Prostate gland (tissue), 2 donors: ENCODE data around the gene HDGFL3.

Experiments used
- POLR2A ChIP-seq: fragments of 450-650 bp; IDR thresholded peaks from one replicate; pipeline ENCODE4 v1.6.1; 2016; ENCODE audit warnings: antibody characterized with exemption, mild to moderate bottlenecking
- TF ChIP-seq, protein P1 (sequence below), 4 experiments: fragments of 200-600 bp in 2 of 4; fragments of 450-650 bp in 2 of 4; sonication (generic) in 2 of 4; IDR thresholded peaks; 1 replicate in 3 of 4; 2 replicates in 1 of 4; pipeline ENCODE4 v1.5.1; 2016 to 2019; ENCODE audit warnings: antibody characterized with exemption in 4 of 4, mild to moderate bottlenecking in 2 of 4, moderate library complexity in 2 of 4

- TF ChIP-seq POLR2A = no peak
- TF ChIP-seq, protein P1, sequence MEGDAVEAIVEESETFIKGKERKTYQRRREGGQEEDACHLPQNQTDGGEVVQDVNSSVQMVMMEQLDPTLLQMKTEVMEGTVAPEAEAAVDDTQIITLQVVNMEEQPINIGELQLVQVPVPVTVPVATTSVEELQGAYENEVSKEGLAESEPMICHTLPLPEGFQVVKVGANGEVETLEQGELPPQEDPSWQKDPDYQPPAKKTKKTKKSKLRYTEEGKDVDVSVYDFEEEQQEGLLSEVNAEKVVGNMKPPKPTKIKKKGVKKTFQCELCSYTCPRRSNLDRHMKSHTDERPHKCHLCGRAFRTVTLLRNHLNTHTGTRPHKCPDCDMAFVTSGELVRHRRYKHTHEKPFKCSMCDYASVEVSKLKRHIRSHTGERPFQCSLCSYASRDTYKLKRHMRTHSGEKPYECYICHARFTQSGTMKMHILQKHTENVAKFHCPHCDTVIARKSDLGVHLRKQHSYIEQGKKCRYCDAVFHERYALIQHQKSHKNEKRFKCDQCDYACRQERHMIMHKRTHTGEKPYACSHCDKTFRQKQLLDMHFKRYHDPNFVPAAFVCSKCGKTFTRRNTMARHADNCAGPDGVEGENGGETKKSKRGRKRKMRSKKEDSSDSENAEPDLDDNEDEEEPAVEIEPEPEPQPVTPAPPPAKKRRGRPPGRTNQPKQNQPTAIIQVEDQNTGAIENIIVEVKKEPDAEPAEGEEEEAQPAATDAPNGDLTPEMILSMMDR (IDR thresholded peaks at IDR 0.05) = no peak
Observed at GRCh38 chr15:83109532-83109931, 98.1 kb downstream of the HDGFL3 start.
